ENCODE results near the gene NOP14.
"Not testable (repeated sequence)": the region's sequence is repeated elsewhere in the genome, so short reads cannot be mapped to it uniquely, and the experiment has no call there.

The NOP14 gene

GRCh38 chr4:2918300-2918699 is 44.9 kb downstream of the NOP14 start:
- FAIRE-seq; DNase-seq (ENCODE audit: insufficient read length, low spot score): not testable (repeated sequence)

DNA sequence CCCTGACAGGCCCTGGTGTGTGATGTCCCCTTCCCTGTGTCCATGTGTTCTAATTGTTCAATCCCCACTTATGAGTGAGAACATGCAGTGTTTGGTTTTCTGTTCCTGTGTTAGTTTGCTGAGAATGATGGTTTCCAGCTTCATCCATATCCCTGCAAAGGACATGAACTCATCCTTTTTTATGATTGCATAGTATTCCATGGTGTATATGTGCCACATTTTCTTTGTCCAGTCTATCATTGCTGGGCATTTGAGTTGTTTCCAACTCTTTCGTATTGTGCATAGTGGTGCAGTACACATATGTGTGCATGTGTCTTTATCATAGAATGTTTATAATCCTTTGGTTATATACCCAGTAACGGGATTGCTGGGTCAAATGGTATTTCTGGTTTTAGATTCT is 46.5 kb downstream of the NOP14 start:
- FAIRE-seq; DNase-seq (ENCODE audit: insufficient read length, low spot score): not testable (repeated sequence)

DNA sequence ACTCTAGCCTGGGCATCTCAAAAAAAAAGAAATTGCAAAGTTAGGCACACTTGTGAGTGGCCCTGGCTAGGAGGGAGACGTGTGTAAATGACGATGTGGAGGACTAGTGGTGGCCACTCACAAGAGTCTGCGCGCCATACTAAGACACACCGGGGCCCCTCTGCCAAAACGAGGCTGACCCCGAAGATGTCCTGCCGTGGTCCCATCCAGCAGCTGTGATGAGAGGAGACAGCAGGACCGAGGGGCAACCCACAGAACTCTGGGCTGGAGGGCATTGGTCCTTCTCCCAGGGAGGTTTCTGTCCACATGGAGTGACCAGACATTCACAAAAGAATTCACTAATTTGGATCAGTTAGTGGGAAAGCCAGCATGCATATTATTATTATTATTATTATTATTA is 47.4 kb downstream of the NOP14 start:
- no peak for DNase-seq (ENCODE audit: insufficient read length, low spot score)
- FAIRE-seq, result no peak

- DNase-seq (ENCODE audit: insufficient read length, low spot score) (no peak), FAIRE-seq (no peak)
These were observed 48.7 kb downstream of the NOP14 start for GRCh38 chr4:2914256-2915126.

DNA sequence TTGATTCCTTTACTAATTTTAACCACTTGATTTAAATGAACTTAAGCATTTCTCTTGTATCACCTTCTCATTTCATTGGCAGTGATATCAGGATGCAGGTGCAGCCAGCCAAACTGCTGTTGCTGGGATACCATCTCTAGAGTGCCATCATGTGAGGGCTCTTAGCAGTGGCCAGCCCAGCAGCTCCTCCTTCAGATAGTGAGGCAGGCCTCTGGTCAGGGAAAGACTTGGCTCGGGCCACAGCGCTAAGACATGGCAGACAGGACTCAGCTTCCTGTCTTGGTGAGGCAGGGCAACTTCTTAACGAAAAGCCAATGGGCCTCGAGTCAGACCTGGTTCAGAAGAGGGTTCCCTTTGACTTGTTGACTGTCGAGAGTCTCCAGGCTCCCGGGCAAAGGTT is 50.0 kb downstream of the NOP14 start:
- DNase-seq (ENCODE audit: insufficient read length, low spot score) (no peak), FAIRE-seq (no peak)

DNA sequence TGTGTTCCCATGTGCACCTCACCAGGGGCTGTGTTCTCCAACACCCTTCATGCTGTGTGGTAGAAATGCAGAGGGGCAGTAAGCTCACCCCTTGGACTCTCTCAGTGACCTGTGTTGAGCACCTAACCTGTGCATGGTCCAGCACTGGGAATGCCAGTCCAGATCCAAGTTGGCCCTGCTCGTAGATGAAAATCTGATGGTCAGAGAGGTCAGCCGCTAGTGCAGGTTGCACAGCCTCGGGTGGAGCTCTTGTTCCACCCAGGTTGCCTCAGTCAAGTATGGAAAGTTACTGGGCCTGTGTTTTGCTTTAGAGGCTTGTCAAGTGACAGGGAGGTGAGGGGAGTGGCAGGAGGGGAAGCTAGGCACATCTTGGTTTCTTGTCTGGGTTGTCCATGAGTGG is 51.3 kb downstream of the NOP14 start:
- DNase-seq (ENCODE audit: insufficient read length, low spot score) (no peak), FAIRE-seq (no peak)

GRCh38 chr4:2910409-2910808 is 52.8 kb downstream of the NOP14 start:
- FAIRE-seq (no peak), DNase-seq (ENCODE audit: insufficient read length, low spot score) (no peak)

- FAIRE-seq, result no peak
- DNase-seq (ENCODE audit: insufficient read length, low spot score), result no peak
These were observed 53.6 kb downstream of the NOP14 start for GRCh38 chr4:2909583-2909982.

- no peak for DNase-seq (ENCODE audit: insufficient read length, low spot score)
- FAIRE-seq, result no peak
These were observed 54.5 kb downstream of the NOP14 start for GRCh38 chr4:2908686-2909085.

GRCh38 chr4:2907706-2908293 is 55.4 kb downstream of the NOP14 start:
- DNase-seq (ENCODE audit: insufficient read length, low spot score) (no peak), FAIRE-seq (no peak)

DNA sequence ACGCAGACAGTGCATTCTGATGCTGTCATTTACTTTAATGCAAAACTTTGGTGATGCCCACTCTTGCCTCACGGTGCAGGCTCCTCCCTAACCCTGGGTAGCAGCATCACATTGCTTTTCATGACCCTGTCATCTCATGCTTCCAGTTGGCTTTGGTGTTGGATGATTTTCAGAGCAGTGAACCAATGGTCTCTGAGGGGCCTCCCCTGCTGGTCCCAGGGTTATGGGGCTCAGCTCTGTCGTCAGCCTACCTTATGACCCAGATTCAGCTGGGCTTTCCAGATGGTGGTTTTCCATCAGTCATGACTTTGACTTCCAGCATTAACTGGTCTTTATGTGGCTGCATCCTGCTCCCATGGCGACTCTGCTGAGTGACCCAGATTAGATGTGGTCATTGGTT is 56.0 kb downstream of the NOP14 start:
- FAIRE-seq, result no peak

GRCh38 chr4:2906218-2906617 is 57.0 kb downstream of the NOP14 start:
- DNase-seq (ENCODE audit: insufficient read length, low spot score) (no peak), FAIRE-seq (no peak)

More for the DNA sequence above, 56.0 kb downstream of the NOP14 start:
- DNase-seq (ENCODE audit: insufficient read length, low spot score), result no peak

GRCh38 chr4:2905544-2905943 is 57.7 kb downstream of the NOP14 start:
- no peak for FAIRE-seq

GRCh38 chr4:2902126-2902525 is 61.1 kb downstream of the NOP14 start:
- DNase-seq (ENCODE audit: insufficient read length, low spot score), result no peak
- FAIRE-seq, result no peak

More at GRCh38 chr4:2905544-2905943, 57.7 kb downstream of the NOP14 start:
- DNase-seq (ENCODE audit: insufficient read length, low spot score), result no peak

DNA sequence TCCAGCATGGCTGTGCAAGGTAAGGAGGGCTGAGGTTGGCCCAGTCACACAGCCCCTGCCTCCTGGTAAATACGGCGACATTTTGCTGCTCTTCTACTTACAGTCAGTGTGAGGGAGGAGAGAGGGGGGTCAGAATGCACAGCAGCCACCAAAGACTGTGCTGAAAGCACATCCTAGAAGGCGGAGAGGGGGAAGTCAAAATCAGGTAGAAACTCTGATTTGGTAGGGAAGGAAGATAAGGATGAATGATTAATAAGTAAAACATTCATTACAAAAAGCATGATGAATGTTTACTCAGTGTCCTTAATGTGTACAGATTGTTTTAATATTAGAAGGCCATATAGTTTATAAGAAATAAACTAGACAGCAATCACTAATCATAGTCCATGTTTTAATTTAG is 62.0 kb downstream of the NOP14 start:
- no peak for FAIRE-seq

DNA sequence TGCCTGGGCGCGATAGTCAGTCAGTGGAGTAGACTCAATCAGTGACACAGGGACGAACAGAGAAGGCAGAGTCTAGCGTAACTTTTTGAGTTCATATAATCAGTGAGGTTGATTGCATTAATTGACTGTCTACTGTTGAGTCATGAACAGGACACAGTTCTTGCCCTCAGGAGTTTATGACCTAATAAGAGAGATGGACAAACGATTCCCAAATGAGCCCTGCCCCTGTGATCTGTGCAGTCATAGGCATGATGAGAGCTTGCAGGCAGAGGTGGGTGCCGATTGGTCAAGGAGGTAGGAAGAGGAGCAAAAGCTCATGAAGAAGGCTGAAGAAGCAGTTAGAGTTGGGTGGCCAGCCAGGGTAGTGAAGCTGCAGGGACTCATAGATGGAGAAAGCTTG is 62.5 kb downstream of the NOP14 start:
- no peak for FAIRE-seq
- no peak for DNase-seq (ENCODE audit: insufficient read length, low spot score)

More for the DNA sequence above, 62.0 kb downstream of the NOP14 start:
- DNase-seq (ENCODE audit: insufficient read length, low spot score), result no peak

DNA sequence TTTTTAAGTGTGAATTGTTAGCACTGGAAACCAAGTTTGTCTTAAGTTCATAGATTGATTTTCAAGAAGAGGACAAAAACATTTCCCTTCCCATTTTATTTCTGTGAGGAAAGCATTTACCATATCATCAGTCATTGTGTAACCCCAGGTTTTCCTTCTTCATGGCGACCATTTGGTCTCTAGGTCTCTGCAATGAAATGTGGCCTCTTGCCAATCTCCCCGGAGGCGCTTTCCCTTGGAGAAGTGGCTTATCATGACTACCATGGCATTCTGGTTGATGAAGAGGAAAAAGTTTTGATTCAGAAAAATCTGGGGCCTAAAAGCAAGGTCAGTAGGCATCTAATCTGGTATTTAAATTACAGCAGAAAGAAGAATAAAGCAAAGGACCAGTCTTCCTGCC is 65.2 kb downstream of the NOP14 start:
- DNase-seq (ENCODE audit: insufficient read length, low spot score) (no peak), FAIRE-seq (no peak)

DNA sequence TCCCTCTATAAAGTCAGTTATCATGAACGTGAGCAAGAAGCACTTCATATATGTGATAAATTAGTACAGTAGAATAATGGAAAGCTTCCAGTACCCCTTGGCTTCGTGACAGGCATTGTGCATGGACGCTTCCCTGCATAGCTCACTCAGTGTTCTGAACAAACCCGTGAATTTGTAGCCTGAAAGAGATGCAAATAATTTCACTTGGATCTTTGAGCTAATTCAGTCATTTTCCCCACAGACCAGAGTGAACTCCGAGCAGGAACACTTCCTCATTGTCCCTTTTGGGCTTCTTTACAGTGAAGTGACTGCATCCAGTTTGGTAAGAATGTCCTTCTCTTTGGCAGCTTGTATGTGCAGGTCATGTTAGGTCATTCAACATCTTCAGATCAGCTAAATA is 69.4 kb downstream of the NOP14 start:
- DNase-seq (ENCODE audit: insufficient read length, low spot score) (no peak), FAIRE-seq (no peak)

GRCh38 chr4:2891294-2891693 is 71.9 kb downstream of the NOP14 start:
- DNase-seq (ENCODE audit: insufficient read length, low spot score) (no peak), FAIRE-seq (no peak)

- FAIRE-seq (no peak), DNase-seq (ENCODE audit: insufficient read length, low spot score) (no peak)
These were observed 74.3 kb downstream of the NOP14 start for GRCh38 chr4:2888886-2889285.
